ENCODE data around the gene GRM4.

GRCh38 chr6:34071136-34071883 is 74.6 kb downstream of the GRM4 start:
- TF ChIP-seq NCOA1 (IDR thresholded peaks at IDR 0.05; ENCODE audit: low read depth) (no peak), USF1 (CRISPR knock-in tag; IDR thresholded peaks at IDR 0.05) (no peak), SIN3A (IDR thresholded peaks at IDR 0.05; ENCODE audit: borderline replicate concordance in 2 of 2, control insufficient read depth in 1 of 2, low read depth in 2 of 2, low read length in 2 of 2) (no peak), HDGF (IDR thresholded peaks at IDR 0.05) (no peak), GTF2F1 (IDR thresholded peaks at IDR 0.05; ENCODE audit: low read depth, low read length) (no peak), GABPB1 (CRISPR knock-in tag; IDR thresholded peaks at IDR 0.05) (no peak), CTCF (IDR thresholded peaks at IDR 0.05 in 2 of 3, conservative IDR thresholded peaks at IDR 0.05 in 1 of 3; ENCODE audit: insufficient read depth in 2 of 3, low read depth in 1 of 3, low read length in 3 of 3) (no peak)
